ENCODE data around the gene ARHGAP6. TPM values are rescaled to one million over a fixed set of nuclear protein-coding genes. Genes with fewer than 3 reads are reported as not detected.

The ARHGAP6 gene
- polyA plus RNA-seq, 3 donors = 0.31 to 1.1 (median 0.40) TPM

DNA sequence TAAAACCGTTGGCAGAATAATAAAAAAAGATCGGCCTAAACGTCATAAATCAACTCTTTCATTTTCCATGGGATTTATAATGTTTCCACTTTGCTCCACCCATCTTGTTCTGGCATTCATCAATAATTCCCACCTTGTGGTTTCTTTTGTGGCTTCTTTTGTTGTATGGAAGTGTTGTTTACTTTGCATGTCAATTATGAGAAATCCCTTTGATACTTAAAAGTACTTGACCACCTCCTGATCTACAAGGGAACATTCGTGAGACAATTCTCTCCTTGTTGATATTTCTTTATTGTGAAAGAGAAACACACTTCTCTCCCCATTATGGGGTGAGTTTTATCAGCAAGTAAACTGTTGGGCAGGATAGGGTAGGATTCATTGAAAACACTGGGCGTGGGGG, 369.7 kb downstream of the ARHGAP6 start:
- Histone ChIP-seq H3K27me3 (ENCODE audit: control insufficient read depth in 2 of 2, insufficient read depth in 2 of 2, low read length in 2 of 2) (no peaks in the 10 kb centered on the region), H3K27ac (ENCODE audit: low read depth in 1 of 2, low read length in 2 of 2) (no peak overlapping the region), H3K9ac (ENCODE audit: insufficient read depth, low read length, poor library complexity, severe bottlenecking) (no peak overlapping the region), H3K79me2 (ENCODE audit: insufficient read depth, low read length) (no peaks in the 10 kb centered on the region), H3K4me2 (replicated peaks; ENCODE audit: extremely low read depth, low read length, poor library complexity, severe bottlenecking) (no peak overlapping the region), H3K9me3 (replicated peaks in 1 of 2; ENCODE audit: control insufficient read depth in 1 of 2, insufficient read depth in 1 of 2, low read length in 2 of 2) (no peaks in the 10 kb centered on the region), H4K20me1 (ENCODE audit: insufficient read depth, low read length) (no peaks in the 10 kb centered on the region), H3K4me3 (replicated peaks in 1 of 3; ENCODE audit: low read depth in 2 of 3, low read length in 3 of 3) (no peak overlapping the region), H3K4me1 (ENCODE audit: control insufficient read depth in 1 of 2, insufficient read depth in 2 of 2, low read length in 2 of 2) (no peaks in the 10 kb centered on the region), H2AFZ (ENCODE audit: insufficient read depth, low read depth, low read length, poor library complexity, severe bottlenecking) (no peak overlapping the region), H3K36me3 (replicated peaks in 1 of 2; ENCODE audit: control insufficient read depth in 1 of 2, insufficient read depth in 2 of 2, low read length in 2 of 2) (no peaks in the 10 kb centered on the region)
- TF ChIP-seq, protein P1, sequence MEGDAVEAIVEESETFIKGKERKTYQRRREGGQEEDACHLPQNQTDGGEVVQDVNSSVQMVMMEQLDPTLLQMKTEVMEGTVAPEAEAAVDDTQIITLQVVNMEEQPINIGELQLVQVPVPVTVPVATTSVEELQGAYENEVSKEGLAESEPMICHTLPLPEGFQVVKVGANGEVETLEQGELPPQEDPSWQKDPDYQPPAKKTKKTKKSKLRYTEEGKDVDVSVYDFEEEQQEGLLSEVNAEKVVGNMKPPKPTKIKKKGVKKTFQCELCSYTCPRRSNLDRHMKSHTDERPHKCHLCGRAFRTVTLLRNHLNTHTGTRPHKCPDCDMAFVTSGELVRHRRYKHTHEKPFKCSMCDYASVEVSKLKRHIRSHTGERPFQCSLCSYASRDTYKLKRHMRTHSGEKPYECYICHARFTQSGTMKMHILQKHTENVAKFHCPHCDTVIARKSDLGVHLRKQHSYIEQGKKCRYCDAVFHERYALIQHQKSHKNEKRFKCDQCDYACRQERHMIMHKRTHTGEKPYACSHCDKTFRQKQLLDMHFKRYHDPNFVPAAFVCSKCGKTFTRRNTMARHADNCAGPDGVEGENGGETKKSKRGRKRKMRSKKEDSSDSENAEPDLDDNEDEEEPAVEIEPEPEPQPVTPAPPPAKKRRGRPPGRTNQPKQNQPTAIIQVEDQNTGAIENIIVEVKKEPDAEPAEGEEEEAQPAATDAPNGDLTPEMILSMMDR (IDR thresholded peaks at IDR 0.05) = no peak
- Mint-ChIP-seq H3K27me3 (ENCODE audit: low read depth in 3 of 3) (peaks cover 0 to 5% (median 0%) of the 10 kb centered on the region in 3 donors), H3K27ac (no peak overlapping the region), H3K9me3 (peaks cover 0 to 3% (median 0%) of the 10 kb centered on the region in 7 donors), H3K4me3 (no peak overlapping the region), H3K4me1 (peaks cover 2% of the 10 kb centered on the region), H3K36me3 (no peaks in the 10 kb centered on the region)
- no peak for DNase-seq
- WGBS (ENCODE audit: insufficient coverage) = no CpG with 5 or more reads among the region's 5 CpGs
- intact Hi-C loops (cut with micrococcal nuclease) = no loop called here

DNA sequence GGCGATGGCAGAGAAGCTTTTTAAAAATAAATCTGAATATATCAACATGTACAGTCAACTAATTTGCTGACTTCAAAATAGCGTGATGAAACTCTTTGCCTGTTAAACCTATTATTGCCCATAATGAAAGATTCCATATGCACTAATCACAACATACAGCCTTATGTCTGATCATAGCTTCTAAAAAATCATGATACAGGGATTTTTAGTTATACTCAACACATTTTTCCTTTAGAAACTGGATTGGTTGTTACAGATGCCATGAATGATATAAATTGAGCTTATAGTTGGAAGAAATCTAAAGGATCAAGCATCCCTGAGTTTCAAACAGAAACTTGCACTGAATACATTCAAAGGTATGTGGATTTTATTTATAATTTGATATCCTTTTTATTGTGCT, 372.6 kb downstream of the ARHGAP6 start, which contains the start of gene AMELX:
Gene AMELX, plus strand, starts transcription at position 301 of the 400 bp plus-strand sequence. CDS start 1,376 bp downstream, outside the sequence.
- DNase-seq = no peak
- H3K36me3 Mint-ChIP-seq = no peaks in the 10 kb centered on the region
- H3K4me3 Mint-ChIP-seq = no peak within 1 kb of the TSS
- H3K9me3 Mint-ChIP-seq = peaks cover 0 to 4% (median 0%) of the 10 kb centered on the region in 7 donors
- Histone ChIP-seq H3K36me3 (replicated peaks in 1 of 2; ENCODE audit: control insufficient read depth in 1 of 2, insufficient read depth in 2 of 2, low read length in 2 of 2) (no peaks in the 10 kb centered on the region), H3K9ac (ENCODE audit: insufficient read depth, low read length, poor library complexity, severe bottlenecking) (no peak within 1 kb of the TSS), H3K27ac (ENCODE audit: low read depth in 1 of 2, low read length in 2 of 2) (no peak within 1 kb of the TSS), H3K27me3 (ENCODE audit: control insufficient read depth in 2 of 2, insufficient read depth in 2 of 2, low read length in 2 of 2) (no peaks in the 10 kb centered on the region), H3K79me2 (ENCODE audit: insufficient read depth, low read length) (no peaks in the 10 kb centered on the region), H3K4me3 (replicated peaks in 1 of 3; ENCODE audit: low read depth in 2 of 3, low read length in 3 of 3) (no peak within 1 kb of the TSS), H3K4me1 (ENCODE audit: control insufficient read depth in 1 of 2, insufficient read depth in 2 of 2, low read length in 2 of 2) (no peaks in the 10 kb centered on the region), H3K4me2 (replicated peaks; ENCODE audit: extremely low read depth, low read length, poor library complexity, severe bottlenecking) (no peak within 1 kb of the TSS), H2AFZ (ENCODE audit: insufficient read depth, low read depth, low read length, poor library complexity, severe bottlenecking) (no peak within 1 kb of the TSS), H3K9me3 (replicated peaks in 1 of 2; ENCODE audit: control insufficient read depth in 1 of 2, insufficient read depth in 1 of 2, low read length in 2 of 2) (no peaks in the 10 kb centered on the region), H4K20me1 (ENCODE audit: insufficient read depth, low read length) (no peaks in the 10 kb centered on the region)
- intact Hi-C loops (cut with micrococcal nuclease) = no loop called here
- no CpG with 5 or more reads among the region's 2 CpGs for WGBS (ENCODE audit: insufficient coverage)
- peaks cover 0 to 6% (median 0%) of the 10 kb centered on the region in 3 donors for H3K27me3 Mint-ChIP-seq (ENCODE audit: low read depth in 3 of 3)
- H3K27ac Mint-ChIP-seq = no peak within 1 kb of the TSS
- peaks cover 2% of the 10 kb centered on the region for H3K4me1 Mint-ChIP-seq
- TF ChIP-seq, protein P1 (IDR thresholded peaks at IDR 0.05) = no peak
